SK-N-SH treated with all-trans-retinoic acid at 6 μM for 48 hours (cell line): ENCODE results near the gene RPL32.

Source experiments
- ATAC-seq: fragments of 200-7000 bp; cut with Tn5 transposase; 3 replicates; pipeline ENCODE4 v1.9.1; 2020; ENCODE audit warnings: mild to moderate bottlenecking, moderate library complexity
- ARNTL ChIP-seq: fragments of 450-650 bp; formaldehyde crosslinking; IDR thresholded peaks from 2 replicates; pipeline ENCODE4 v1.5.0; 2020; ENCODE audit warnings: low read depth, mild to moderate bottlenecking, moderate library complexity, borderline replicate concordance
- BACH2 ChIP-seq: fragments of 250-450 bp; sonication (Bioruptor Pico); IDR thresholded peaks from 2 replicates; pipeline ENCODE4 v1.9.0; 2021; ENCODE audit warnings: mild to moderate bottlenecking, borderline replicate concordance
- CSDC2 ChIP-seq: fragments of 250-450 bp; sonication (Bioruptor Pico); IDR thresholded peaks from 2 replicates; pipeline ENCODE4 v1.5.0; 2020; ENCODE audit warnings: mild to moderate bottlenecking, moderate library complexity
- ESRRG ChIP-seq: fragments of 250-450 bp; sonication (Bioruptor Pico); IDR thresholded peaks from 2 replicates; pipeline ENCODE4 v1.6.1; 2021; ENCODE audit warnings: mild to moderate bottlenecking
- ISL1 ChIP-seq: fragments of 250-450 bp; sonication (Bioruptor Pico); IDR thresholded peaks from 2 replicates; pipeline ENCODE4 v2.1.2; 2022; ENCODE audit warnings: mild to moderate bottlenecking, moderate library complexity
- OSR1 ChIP-seq: fragments of 250-450 bp; sonication (Bioruptor Pico); IDR thresholded peaks from 2 replicates; pipeline ENCODE4 v1.8.0; 2022; ENCODE audit warnings: moderate library complexity, mild to moderate bottlenecking, inconsistent platforms
- PPARA ChIP-seq: fragments of 250-450 bp; sonication (Bioruptor Pico); IDR thresholded peaks from 2 replicates; pipeline ENCODE4 v1.5.0; 2020; ENCODE audit warnings: mild to moderate bottlenecking, borderline replicate concordance
- RARB ChIP-seq: fragments of 250-450 bp; sonication (Bioruptor Pico); IDR thresholded peaks from 2 replicates; pipeline ENCODE4 v1.8.0; 2021; ENCODE audit warnings: mild to moderate bottlenecking, moderate library complexity
- TCF4 ChIP-seq: fragments of 250-450 bp; sonication (Bioruptor Pico); IDR thresholded peaks from 2 replicates; pipeline ENCODE4 v1.8.0; 2021; ENCODE audit warnings: mild to moderate bottlenecking, moderate library complexity, borderline replicate concordance
- TOX ChIP-seq: fragments of 250-450 bp; sonication (Bioruptor Pico); IDR thresholded peaks from 2 replicates; pipeline ENCODE4 v1.8.0; 2021; ENCODE audit warnings: mild to moderate bottlenecking, moderate library complexity, borderline replicate concordance
- ZC3H10 ChIP-seq: fragments of 250-450 bp; sonication (Bioruptor Pico); IDR thresholded peaks from 2 replicates; pipeline ENCODE4 v1.5.1; 2021; ENCODE audit warnings: mild to moderate bottlenecking, moderate library complexity
- ZFP3 ChIP-seq: fragments of 250-450 bp; sonication (Bioruptor Pico); IDR thresholded peaks from 2 replicates; pipeline ENCODE4 v1.5.0; 2020; ENCODE audit warnings: mild to moderate bottlenecking, moderate library complexity
- ZFP30 ChIP-seq: fragments of 450-650 bp; formaldehyde crosslinking; IDR thresholded peaks from 2 replicates; pipeline ENCODE4 v1.5.0; 2022; ENCODE audit warnings: mild to moderate bottlenecking, moderate library complexity
- ZNF565 ChIP-seq: fragments of 450-650 bp; formaldehyde crosslinking; conservative IDR thresholded peaks from 2 replicates; pipeline ENCODE4 v1.5.0; 2020; ENCODE audit warnings: low read depth, mild to moderate bottlenecking, moderate library complexity
- ZNF70 ChIP-seq: fragments of 450-650 bp; formaldehyde crosslinking; IDR thresholded peaks from 2 replicates; pipeline ENCODE4 v1.5.0; 2020; ENCODE audit warnings: mild to moderate bottlenecking, moderate library complexity
- TF ChIP-seq, protein P1 (sequence below): fragments of 250-450 bp; sonication (Bioruptor Pico); IDR thresholded peaks from 2 replicates; pipeline ENCODE4 v1.5.0; 2020; ENCODE audit warnings: mild to moderate bottlenecking, moderate library complexity
- TF ChIP-seq, protein P2 (sequence below): fragments of 250-450 bp; sonication (Bioruptor Pico); IDR thresholded peaks from 2 replicates; pipeline ENCODE4 v1.8.0; 2021; ENCODE audit warnings: low read depth, mild to moderate bottlenecking, moderate library complexity, borderline replicate concordance
- TF ChIP-seq, protein P3 (sequence below): fragments of 250-450 bp; sonication (Bioruptor Pico); IDR thresholded peaks from 2 replicates; pipeline ENCODE4 v1.5.1; 2020; ENCODE audit warnings: low read depth, mild to moderate bottlenecking, moderate library complexity
- TF ChIP-seq, protein P4 (sequence below): fragments of 250-450 bp; sonication (Bioruptor Pico); IDR thresholded peaks from 2 replicates; pipeline ENCODE4 v1.8.0; 2020; ENCODE audit warnings: mild to moderate bottlenecking, moderate library complexity, borderline replicate concordance
- TF ChIP-seq, protein P5 (sequence below): fragments of 250-450 bp; sonication (Bioruptor Pico); IDR thresholded peaks from 2 replicates; pipeline ENCODE4 v1.5.1; 2021; ENCODE audit warnings: mild to moderate bottlenecking, moderate library complexity

Gene RPL32

DNA sequence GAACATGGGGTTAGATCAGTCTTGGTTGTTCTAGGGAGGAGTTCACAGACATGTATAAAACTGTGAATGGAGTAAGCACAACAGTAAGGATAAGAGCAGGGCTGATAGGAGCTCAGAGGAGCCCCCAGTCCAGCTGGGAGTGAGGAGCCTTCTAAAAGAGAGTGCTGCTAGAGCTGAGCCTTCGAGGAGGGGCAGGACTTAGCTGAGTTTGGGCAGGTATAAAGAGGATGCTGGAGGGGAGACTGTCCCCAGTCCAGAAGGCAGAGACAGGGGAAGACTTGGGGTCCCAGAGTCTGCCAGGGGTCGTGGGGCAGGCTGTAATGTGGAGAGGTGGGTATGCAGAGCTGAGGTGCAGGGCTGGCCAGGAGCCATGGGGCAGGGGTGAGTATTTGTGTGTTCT, 32.8 kb downstream of the RPL32 start (continued):
- TF ChIP-seq, protein P1, sequence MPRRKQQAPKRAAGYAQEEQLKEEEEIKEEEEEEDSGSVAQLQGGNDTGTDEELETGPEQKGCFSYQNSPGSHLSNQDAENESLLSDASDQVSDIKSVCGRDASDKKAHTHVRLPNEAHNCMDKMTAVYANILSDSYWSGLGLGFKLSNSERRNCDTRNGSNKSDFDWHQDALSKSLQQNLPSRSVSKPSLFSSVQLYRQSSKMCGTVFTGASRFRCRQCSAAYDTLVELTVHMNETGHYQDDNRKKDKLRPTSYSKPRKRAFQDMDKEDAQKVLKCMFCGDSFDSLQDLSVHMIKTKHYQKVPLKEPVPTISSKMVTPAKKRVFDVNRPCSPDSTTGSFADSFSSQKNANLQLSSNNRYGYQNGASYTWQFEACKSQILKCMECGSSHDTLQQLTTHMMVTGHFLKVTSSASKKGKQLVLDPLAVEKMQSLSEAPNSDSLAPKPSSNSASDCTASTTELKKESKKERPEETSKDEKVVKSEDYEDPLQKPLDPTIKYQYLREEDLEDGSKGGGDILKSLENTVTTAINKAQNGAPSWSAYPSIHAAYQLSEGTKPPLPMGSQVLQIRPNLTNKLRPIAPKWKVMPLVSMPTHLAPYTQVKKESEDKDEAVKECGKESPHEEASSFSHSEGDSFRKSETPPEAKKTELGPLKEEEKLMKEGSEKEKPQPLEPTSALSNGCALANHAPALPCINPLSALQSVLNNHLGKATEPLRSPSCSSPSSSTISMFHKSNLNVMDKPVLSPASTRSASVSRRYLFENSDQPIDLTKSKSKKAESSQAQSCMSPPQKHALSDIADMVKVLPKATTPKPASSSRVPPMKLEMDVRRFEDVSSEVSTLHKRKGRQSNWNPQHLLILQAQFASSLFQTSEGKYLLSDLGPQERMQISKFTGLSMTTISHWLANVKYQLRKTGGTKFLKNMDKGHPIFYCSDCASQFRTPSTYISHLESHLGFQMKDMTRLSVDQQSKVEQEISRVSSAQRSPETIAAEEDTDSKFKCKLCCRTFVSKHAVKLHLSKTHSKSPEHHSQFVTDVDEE, result no peak
- TF ChIP-seq ESRRG (no peak), PPARA (CRISPR knock-in tag) (no peak), RARB (CRISPR knock-in tag) (no peak), ZNF565 (CRISPR knock-in tag) (no peak), ZFP30 (CRISPR knock-in tag) (no peak), CSDC2 (CRISPR knock-in tag) (no peak), ZC3H10 (CRISPR knock-in tag) (no peak)
- TF ChIP-seq, all 23 proteins: peak for 0

DNA sequence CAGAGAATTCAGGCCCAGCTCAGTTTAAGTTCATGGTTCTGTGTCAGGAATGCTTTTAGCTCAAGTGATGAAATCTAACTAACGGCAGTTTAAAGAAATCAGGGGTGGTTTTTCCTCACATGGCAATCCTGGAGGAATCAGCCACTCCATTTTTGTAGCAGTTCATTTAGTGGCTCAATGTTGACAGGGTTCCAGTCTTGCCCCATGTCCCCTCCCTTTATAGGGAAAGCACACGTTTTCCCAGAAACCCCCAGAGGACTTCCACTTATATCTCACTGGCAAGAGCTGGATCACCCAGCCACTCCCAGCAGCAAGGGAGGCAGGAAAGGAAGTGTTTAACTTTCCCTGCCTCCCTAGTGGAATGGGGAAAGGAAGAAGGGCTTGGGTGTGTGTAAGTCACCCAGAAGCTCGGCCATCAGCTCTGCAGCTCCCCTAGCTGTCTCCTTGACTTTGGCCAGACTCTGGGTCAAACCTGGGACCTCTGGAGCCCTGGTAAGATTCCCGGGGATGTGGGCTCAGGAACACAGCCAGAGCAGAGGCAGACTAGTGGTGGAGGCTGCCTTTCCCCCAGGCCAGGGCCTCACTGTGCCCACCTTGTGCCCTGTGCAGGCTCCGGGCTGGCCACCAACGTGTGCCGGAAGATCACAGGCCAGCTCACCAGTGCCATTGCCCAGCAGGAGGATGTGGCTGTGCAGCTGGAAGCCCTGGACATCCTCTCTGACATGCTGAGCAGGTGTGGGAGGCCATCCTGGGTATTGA, 33.6 kb downstream of the RPL32 start:
- ATAC-seq, result no peak
- TF ChIP-seq, protein P2, sequence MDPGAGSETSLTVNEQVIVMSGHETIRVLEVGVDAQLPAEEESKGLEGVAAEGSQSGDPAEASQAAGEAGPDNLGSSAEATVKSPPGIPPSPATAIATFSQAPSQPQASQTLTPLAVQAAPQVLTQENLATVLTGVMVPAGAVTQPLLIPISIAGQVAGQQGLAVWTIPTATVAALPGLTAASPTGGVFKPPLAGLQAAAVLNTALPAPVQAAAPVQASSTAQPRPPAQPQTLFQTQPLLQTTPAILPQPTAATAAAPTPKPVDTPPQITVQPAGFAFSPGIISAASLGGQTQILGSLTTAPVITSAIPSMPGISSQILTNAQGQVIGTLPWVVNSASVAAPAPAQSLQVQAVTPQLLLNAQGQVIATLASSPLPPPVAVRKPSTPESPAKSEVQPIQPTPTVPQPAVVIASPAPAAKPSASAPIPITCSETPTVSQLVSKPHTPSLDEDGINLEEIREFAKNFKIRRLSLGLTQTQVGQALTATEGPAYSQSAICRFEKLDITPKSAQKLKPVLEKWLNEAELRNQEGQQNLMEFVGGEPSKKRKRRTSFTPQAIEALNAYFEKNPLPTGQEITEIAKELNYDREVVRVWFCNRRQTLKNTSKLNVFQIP (CRISPR knock-in tag), result no peak
- no peak for TF ChIP-seq CSDC2 (CRISPR knock-in tag)
- TF ChIP-seq ZFP3, result no peak
- no peak for TF ChIP-seq TOX (CRISPR knock-in tag)
- TF ChIP-seq, protein P3, sequence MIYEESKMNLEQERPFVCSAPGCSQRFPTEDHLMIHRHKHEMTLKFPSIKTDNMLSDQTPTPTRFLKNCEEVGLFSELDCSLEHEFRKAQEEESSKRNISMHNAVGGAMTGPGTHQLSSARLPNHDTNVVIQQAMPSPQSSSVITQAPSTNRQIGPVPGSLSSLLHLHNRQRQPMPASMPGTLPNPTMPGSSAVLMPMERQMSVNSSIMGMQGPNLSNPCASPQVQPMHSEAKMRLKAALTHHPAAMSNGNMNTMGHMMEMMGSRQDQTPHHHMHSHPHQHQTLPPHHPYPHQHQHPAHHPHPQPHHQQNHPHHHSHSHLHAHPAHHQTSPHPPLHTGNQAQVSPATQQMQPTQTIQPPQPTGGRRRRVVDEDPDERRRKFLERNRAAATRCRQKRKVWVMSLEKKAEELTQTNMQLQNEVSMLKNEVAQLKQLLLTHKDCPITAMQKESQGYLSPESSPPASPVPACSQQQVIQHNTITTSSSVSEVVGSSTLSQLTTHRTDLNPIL, result no peak
- TF ChIP-seq ZNF70 (CRISPR knock-in tag), result no peak
- TF ChIP-seq, protein P4, sequence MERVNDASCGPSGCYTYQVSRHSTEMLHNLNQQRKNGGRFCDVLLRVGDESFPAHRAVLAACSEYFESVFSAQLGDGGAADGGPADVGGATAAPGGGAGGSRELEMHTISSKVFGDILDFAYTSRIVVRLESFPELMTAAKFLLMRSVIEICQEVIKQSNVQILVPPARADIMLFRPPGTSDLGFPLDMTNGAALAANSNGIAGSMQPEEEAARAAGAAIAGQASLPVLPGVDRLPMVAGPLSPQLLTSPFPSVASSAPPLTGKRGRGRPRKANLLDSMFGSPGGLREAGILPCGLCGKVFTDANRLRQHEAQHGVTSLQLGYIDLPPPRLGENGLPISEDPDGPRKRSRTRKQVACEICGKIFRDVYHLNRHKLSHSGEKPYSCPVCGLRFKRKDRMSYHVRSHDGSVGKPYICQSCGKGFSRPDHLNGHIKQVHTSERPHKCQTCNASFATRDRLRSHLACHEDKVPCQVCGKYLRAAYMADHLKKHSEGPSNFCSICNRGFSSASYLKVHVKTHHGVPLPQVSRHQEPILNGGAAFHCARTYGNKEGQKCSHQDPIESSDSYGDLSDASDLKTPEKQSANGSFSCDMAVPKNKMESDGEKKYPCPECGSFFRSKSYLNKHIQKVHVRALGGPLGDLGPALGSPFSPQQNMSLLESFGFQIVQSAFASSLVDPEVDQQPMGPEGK (CRISPR knock-in tag), result no peak
- no peak for TF ChIP-seq OSR1 (CRISPR knock-in tag)
- TF ChIP-seq ISL1, result no peak
- no peak for TF ChIP-seq TCF4 (CRISPR knock-in tag)
- no peak for TF ChIP-seq ARNTL (CRISPR knock-in tag)
- TF ChIP-seq, protein P1, result no peak
- TF ChIP-seq BACH2 (CRISPR knock-in tag), result no peak
- TF ChIP-seq, all 23 proteins: peak for 0

DNA sequence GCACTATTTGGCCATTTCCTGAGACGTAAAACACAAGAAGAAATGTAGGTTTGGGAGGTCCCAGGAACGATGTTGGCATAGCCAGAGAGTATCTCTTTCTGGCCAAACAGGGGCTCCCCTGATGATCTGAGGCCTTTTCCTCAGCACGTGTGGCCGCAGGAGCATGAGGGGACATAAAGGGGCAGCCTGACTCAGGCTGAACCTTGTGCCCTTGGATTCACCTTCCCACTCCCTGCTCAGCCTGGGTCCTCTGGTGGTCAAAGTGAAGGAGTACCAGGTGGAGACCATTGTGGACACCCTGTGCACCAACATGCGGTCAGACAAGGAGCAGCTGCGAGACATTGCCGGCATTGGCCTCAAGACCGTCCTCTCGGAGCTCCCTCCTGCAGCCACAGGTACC, 34.3 kb downstream of the RPL32 start:
- no peak for ATAC-seq
- TF ChIP-seq RARB (CRISPR knock-in tag) (no peak), PPARA (CRISPR knock-in tag) (no peak), ARNTL (CRISPR knock-in tag) (no peak), ZFP3 (no peak), BACH2 (CRISPR knock-in tag) (no peak), TOX (CRISPR knock-in tag) (no peak)
- TF ChIP-seq, protein P1, result no peak
- TF ChIP-seq, protein P5, sequence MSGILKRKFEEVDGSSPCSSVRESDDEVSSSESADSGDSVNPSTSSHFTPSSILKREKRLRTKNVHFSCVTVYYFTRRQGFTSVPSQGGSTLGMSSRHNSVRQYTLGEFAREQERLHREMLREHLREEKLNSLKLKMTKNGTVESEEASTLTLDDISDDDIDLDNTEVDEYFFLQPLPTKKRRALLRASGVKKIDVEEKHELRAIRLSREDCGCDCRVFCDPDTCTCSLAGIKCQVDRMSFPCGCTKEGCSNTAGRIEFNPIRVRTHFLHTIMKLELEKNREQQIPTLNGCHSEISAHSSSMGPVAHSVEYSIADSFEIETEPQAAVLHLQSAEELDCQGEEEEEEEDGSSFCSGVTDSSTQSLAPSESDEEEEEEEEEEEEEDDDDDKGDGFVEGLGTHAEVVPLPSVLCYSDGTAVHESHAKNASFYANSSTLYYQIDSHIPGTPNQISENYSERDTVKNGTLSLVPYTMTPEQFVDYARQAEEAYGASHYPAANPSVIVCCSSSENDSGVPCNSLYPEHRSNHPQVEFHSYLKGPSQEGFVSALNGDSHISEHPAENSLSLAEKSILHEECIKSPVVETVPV (CRISPR knock-in tag), result no peak
